PC-3 (cell line): ENCODE data around the gene RPS6KA2.

Experiments used
- EZH2 ChIP-seq: fragments of 300-600 bp; sonication (generic); IDR thresholded peaks from one replicate; pipeline ENCODE4 v1.6.1; 2017; ENCODE audit warnings: antibody characterized with exemption, mild to moderate bottlenecking, low read length; ENCODE audit not compliant: unreplicated experiment
- EZH2phosphoT487 ChIP-seq: fragments of 300-600 bp; sonication (generic); IDR thresholded peaks from 2 replicates; pipeline ENCODE4 v1.6.1; 2018; ENCODE audit warnings: mild to moderate bottlenecking, antibody characterized with exemption, low read length, borderline replicate concordance
- TF ChIP-seq, protein P1 (sequence below): fragments of 300-600 bp; sonication (generic); conservative IDR thresholded peaks from 2 replicates; pipeline ENCODE4 v1.5.1; 2017; ENCODE audit warnings: antibody characterized with exemption, low read depth, mild to moderate bottlenecking, low read length

DNA sequence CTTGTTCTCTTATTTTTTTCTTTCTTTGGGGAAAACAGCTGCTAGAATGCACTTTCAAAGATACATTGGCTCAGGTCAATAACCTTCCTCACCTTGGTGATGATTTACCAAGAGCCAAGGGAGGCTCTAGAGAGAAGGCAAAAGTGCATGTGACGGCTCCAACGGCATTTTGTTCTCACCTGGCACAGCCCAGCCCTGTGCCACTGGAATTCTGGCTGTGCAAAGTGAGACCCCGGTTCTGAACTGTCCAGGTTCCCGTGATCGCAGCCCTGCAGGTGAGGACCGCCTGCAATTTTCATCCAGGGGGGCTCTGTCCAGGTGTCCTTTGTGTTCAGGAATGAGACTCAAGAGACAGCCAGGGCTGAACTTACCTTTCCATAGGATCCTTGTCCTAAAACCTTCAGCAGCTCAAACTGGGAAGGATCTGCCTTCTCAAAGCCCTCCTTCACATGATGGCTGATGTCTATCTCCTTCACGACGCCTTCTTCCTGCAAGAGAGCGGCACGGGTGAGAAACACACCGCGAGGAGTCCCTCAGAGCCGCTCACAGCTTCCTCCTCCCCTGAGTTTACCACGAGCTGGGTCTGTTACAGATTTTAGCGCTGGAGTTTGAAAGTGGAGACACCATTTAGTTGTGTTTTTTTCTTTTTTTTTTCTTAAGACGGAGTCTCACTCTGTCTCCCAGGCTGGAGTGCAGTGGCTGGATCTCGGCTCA, 88.6 kb downstream of the RPS6KA2 start:
- TF ChIP-seq, protein P1, sequence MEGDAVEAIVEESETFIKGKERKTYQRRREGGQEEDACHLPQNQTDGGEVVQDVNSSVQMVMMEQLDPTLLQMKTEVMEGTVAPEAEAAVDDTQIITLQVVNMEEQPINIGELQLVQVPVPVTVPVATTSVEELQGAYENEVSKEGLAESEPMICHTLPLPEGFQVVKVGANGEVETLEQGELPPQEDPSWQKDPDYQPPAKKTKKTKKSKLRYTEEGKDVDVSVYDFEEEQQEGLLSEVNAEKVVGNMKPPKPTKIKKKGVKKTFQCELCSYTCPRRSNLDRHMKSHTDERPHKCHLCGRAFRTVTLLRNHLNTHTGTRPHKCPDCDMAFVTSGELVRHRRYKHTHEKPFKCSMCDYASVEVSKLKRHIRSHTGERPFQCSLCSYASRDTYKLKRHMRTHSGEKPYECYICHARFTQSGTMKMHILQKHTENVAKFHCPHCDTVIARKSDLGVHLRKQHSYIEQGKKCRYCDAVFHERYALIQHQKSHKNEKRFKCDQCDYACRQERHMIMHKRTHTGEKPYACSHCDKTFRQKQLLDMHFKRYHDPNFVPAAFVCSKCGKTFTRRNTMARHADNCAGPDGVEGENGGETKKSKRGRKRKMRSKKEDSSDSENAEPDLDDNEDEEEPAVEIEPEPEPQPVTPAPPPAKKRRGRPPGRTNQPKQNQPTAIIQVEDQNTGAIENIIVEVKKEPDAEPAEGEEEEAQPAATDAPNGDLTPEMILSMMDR: no peak
- no peak for TF ChIP-seq EZH2phosphoT487
- TF ChIP-seq EZH2: no peak
